Activated CD4-positive, alpha-beta T cell treated with anti-CD3 and anti-CD28 coated beads, Interleukin-2, amount 50 U/mL, for 1 hour (primary cell): ENCODE results near the gene CDH4.

ENCODE experiments used
- DNase-seq: peaks from one replicate; pipeline ENCODE4 v3.0.0-alpha.2; 2020

CDH4 gene

DNA sequence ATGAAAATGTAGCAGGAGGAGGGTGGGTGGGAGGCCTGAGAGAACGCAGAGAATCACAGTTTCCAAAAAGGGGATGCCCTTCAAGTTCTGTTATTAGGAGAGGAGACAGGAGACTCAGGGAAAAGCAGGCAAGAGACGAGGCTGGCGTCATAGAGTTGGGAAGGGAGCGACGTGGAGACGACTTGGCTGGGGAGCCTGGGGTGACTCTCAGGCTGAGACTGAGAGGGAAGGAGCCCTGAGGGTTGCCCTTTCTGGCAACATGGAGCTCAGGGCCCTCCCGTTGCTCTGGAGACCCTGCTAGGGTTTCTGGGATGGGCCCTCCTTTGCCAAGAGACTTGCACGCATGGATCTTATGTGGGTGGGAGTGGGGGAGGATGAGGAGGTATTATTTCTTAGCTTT lies 108.9 kb downstream of the CDH4 start:
- no peak for DNase-seq

DNA sequence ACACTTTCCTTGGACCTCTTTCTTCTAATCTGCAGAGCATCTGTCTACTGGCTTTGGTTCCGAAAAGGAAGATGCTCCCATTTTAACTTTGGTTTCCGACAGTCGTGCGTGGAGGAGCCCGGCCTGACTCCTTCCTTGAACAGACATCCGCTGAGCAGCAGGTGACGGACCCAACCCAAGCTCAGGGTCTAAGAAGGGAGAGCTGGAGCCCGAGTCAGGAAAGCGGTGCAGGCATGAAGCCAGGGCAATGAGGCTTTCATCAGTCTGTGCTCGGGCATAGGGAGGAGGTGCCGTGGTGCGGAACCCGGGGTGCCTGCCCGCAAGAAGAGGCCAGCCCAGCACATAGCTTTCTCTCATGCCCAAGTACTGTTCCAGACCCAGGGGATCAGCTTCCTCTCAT lies 109.4 kb downstream of the CDH4 start:
- no peak for DNase-seq

DNA sequence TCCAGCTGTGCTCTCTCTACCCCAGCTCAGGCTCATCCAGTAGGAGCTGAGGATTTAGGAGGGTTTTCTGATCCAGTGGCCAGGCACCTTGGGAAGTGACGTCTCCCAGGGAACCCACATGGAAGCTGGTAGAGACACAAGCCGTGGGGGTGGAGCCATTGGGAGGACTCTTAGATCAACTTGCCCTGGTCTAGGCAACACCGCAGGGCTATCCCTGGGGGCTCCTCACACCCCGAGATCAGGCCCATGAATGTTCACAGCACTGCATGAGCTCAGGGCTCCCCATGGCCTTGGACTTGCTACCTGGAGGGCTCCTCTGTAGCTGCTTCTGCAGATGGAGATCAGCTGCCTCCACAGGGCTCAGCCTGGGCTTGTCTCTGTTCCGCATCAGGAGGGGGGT lies 112.1 kb downstream of the CDH4 start:
- DNase-seq: no peak

DNA sequence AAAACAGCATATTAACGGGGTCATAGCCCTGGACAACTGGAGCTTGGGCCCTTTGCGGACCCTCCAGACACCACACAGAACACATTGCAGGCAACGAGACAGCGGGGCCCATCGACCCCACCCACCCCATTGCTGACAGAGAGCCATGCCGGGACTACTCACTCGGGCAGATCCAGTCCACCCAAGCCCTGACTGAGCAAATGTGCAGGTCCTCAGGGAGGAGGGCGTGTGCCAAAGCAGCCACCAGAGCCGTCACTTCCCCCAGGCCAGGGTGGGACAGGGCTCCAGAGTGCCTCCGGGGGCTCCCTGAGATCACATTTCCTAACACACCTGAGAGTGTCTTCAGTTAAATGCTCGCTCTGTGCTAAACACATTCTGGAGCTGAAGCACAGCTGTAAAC lies 114.9 kb downstream of the CDH4 start:
- DNase-seq: no peak

DNA sequence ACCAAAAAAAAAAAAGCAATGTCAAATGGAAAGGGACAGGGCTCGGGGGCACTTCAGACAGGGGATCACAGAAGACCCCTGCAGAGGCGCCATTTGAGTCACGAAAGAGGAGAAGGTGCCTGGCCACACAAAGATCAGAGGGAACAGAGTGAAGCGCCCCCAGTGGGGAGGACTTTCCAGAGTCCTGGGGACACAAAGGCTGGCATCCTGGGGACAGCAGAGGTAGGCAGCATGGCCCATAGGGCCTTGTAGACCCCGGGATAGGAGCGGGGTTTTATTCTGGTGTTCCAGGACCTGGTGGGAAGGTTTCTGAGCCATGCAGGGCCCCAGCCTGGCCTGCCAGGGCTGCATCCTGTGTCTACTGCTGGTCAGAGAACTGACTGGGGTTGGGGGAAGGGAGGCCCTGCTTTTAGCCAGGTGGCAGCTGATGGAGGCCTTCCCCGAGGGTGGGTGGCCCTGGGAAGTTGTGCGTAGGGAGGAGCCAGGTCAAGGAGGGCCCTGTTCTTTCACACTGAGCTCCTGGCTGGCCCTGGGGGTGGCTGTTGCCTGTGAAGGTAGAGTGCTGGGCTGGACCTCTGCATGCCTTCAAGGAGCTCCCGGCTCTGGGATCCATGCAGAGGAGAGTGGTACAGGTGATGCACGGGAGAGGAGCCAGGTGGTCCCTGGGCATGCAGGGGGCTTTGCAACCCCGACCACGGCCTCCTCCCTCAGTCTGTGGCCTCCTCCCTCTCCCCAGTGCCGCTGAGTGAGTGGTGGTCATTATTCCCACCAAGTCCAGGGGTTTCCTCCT lies 117.9 kb downstream of the CDH4 start:
- no peak for DNase-seq

DNA sequence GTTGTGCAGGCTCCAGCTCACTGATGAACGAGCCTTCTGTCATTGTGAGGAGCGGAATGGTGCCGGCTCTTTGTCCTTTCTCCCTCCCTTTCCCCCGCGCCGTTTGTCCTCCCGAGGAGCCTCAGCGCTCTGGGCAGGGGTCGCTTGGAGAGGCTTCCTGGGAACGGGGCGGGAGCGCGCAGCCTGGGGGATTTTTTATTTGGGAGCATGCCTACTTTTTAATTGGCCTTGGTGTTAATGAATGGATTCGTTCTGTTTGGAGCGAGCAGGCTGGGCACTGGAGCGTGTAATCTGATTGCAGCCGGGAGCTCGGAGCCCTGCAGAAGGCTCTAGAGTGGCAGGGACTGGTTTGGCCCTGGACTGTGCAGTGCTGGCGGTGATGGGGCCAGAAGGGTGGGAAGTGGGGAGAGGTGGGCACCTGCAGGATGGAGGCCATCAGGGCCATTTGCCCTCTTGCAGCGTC lies 118.8 kb downstream of the CDH4 start:
- no peak for DNase-seq

DNA sequence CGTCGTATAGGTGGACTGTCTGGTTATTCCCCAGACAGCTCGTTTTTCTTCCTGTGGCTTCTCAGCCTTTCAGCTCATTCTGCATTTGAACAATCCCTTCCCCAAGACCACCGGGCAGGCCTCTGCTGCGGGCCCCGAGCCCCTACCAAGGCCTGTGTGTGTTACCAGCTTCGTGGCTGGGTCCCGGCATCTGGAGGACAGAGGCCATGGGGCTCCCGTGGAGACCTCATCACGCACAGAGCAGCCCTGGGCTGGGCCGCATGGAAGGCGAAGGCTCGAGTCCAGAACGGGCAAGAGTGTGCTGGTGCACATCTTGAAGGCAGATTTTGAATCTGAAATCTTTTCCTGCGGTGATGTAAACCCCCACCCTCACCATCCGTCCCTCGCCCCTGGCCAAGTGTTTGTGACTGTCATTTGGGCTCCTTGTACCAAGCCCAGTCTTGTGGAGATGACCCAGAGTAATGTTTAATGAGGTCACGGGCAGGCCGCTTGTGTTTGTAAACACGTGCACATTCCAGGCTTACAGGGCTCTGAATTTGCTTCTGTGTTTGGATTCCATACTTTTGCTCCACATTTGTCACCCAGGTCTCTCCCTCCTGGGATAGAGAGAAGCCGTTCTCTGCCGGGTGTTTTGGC lies 119.6 kb downstream of the CDH4 start:
- no peak for DNase-seq

DNA sequence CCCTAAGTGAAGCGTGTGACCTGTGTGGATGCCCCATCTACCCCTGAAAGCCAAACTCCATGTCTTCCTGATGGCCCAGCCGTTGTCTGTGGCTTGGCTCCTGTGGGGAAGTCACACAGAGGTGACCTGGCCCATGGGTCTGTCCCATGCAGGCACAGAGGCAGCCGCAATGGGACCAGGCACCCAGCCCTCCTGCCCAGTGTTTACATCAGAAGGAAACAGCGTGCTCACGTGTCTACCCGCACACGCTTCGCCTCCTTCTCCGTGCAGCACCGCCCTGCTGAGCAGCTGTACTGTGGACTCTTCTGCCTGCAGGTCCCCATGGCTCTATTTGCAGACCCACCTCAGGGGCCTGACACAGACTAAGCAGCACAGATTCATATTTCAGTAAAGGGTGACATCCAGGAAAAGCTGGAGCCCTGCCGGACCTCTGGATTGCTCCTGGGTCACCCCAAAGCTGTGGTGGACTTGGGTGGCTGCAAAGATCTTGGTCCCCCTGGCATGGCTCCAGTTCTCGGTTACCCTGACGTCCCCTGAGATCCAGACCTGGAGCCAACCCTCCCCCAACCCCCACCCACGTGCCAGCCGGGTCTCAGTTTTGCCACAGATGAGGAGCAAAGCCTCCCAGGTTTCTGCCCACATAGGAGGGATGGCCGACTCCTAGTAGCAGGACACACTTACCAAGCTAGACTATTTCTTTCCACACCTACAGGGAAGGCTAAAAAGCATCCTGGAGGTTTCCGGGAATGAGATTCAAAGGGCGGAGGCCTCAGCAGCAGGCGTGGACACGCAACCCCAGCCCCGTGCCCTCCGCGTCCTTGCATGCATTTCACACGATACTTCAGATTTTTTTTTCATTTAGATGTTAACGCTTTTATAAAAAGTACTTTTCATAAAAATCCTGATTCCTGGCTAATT lies 120.3 kb downstream of the CDH4 start:
- DNase-seq: no peak

DNA sequence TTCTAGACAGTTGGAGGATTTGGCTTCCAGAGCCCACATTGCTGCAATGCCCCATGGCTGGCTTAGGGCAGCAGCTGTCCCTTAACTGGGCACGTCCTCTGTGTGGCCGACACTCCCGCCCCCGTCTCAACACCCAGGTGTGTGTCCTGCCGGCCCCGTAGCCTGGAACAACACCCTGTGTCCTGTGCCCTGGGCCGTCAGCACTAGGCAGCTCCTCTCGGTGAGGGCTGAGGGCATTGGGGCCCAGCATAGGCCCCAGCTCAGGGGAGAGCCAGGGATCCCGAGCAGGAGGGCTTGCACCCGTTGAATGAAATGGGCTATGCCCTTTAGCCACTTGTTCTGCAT lies 121.0 kb downstream of the CDH4 start:
- DNase-seq: no peak

DNA sequence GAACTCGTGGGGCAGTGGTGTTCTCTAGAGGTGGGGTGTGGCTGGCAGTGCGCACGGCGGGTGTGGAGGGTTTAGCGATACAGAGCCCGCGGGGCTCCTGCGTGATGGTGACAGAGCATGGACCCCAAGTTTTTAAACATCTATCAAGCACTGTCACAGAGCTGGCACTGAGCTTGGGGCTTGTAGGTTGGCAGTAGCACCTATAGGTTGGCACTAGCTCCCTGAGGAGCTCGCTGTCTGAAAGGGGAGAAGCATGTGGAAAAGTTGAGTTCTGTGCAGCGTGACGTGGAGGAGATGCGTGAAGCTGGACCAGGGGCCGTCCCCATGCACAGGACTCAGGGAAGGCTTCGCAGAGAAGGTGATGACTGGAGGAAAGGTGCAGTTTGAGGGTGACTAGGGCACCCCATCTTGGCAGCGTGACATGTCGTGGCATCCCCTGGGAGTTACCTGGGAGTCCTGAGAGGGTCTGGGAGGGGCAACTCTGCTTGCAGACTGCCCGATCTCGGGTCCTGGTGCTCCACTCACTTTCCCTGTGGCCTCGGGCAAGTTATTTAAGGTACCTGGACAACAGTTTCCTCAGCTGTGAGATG lies 122.0 kb downstream of the CDH4 start:
- DNase-seq: no peak

DNA sequence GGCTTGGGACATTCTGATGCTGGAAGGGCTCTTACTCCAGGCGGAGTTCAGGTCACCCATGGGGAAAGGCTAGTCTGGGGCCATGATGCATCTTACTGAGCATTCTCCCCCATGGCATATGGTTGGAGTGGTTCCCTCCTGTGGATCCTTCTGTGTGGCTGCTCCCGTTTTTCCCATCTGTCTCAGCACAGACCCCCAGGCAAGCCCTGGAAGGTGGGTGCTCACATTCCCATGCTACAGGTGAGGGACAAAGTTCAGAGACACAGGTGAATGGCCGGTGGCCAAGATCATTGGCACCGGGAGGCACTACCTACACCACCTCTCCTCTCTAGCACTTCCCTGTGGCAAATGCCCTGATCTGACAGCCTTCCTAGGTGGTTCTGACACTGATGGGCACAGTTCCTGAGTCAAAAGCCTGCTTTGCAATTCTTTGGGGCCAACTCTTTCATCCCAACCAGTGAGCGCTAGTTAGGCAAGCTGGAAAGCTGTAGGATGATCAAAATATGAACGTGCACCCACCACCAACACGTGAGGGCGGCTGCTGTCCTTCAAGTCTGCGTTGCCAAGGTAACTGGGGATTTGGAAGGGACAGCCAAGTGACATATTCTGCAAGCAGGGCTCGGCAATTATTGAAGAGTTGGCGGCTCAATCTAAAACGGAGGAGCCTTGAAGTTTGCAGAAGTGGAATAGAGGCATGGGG lies 124.6 kb downstream of the CDH4 start:
- DNase-seq: no peak

DNA sequence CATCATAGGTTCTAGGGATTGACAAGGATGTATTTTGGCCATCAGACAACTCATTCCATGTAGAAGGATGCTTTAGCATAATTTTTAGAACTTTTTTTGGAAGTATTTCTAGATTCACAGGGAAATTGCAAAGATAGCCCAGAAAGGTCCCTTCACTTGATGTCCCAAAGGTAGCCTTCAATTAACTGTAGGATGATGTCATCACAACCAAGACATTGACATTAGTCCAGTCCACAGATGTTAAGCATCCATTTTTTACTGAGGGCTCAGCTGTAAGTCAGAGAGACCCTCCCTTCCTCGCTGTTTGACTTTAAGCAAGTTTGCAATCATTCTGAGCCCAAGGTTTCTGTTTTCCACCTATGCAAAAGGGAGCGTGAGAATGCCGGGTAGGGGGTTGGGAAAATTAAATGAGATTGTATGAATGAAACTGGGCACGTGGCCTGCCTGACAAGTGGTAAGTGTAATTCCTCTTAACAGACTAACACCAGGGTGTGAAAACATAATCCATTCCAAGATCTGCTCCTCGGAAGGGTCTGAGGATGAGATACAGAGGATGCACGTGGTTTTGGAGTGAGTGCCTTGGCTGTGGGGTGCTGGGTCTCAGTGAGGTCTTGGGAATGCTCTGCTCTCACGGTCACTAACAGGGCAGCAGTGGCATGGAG lies 126.8 kb downstream of the CDH4 start:
- no peak for DNase-seq

DNA sequence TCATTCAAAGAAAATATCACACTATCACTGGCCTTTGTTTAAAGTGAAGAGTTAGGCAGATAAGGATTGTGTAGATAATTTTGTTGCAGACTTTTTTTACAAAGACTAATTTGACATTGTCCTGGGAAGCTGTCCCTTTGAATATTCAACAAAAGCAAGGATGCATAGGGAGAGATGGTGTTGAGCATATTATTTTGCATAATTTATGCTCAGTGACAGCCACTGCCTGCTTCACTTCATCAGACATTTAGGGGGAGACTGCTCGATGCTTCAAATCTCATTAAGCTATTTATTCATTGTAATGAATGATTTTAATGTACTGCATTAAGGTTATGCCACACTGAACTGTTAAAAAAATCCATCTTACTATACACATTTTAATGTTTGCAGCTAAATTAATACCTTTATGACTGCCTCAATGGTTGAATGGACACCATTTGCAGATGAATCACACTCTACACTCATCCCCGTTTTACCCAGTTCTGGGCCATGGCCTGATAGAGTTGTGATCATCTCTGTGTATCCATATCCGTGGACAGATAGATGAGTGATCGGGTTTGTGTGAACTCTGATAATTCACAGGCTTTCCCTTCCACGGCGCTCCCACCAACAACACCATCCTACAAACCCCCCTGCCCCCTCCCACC lies 128.0 kb downstream of the CDH4 start:
- DNase-seq: no peak

DNA sequence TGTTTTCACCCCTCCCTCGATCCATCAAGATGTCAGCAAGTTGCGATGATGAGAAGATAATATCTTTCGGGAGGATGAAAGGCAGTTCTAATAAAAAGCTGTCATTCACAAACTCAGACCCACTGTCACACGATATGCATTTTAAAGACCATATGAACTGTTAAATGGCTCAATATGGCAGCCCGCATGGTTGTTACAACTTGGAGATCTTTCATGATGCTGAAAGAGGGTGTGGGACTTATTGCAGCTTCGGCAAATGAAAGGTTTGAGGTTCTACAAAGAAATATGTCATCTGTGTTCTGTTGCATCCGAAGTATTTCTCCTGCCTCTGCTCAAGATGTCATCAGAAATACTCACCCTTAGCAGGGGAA lies 128.5 kb downstream of the CDH4 start:
- no peak for DNase-seq

DNA sequence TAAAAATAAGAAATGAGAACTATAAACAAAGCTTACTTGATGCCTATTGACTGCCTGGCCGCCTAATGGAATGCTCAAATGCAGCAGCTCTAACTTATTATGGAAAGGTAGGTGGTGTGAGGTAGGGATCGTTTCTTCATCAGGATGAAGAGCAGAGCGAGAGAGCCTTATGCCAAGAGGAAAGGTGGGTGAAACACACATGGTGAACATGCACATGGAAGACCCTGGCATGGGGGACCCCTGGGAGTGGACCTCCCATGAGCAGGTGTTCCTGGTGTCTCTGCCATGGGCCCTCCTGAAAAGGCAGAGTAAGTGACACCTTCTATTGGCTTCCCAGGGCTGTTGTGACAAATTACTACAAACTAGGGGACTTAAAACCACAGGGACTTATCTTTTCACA lies 130.1 kb downstream of the CDH4 start:
- DNase-seq: no peak

DNA sequence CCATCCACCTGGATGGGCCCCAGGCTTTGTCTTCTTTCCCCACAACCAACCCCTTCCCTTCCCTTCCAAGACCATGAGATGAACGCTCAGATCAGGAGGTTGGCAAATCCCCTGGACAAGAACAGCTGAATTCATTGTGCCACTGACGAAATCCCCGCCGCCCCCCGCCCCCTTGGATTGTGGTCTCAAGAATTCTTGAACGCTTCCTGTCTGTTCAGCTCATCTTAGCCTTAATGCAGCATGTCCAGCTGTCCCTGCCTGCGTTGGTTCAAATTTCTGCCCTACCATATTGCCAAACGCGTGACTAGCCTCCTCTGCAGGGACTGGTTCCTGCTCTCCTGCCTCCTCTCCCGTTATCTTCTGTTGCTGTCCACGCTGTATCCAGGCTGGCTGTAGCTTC lies 133.2 kb downstream of the CDH4 start:
- no peak for DNase-seq

DNA sequence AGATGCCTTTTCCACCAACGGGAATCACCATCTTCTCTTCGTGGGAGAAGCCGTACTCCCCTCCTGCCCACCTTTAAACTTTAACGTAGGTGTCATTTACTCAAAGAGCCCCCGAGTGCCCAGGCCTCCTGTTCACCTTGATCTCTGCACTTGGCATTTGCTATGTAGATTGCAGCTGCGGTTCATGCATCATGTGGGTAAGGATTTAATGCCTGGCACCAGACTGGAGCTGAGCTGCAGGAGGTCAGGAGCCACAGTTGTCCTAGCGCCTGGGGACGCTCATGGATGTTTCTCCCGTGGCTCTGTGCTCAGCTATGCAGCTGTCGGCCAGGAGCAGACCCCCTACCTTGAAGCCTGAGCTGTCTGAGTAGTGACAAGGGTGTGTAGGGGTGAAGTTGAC lies 133.7 kb downstream of the CDH4 start:
- no peak for DNase-seq

DNA sequence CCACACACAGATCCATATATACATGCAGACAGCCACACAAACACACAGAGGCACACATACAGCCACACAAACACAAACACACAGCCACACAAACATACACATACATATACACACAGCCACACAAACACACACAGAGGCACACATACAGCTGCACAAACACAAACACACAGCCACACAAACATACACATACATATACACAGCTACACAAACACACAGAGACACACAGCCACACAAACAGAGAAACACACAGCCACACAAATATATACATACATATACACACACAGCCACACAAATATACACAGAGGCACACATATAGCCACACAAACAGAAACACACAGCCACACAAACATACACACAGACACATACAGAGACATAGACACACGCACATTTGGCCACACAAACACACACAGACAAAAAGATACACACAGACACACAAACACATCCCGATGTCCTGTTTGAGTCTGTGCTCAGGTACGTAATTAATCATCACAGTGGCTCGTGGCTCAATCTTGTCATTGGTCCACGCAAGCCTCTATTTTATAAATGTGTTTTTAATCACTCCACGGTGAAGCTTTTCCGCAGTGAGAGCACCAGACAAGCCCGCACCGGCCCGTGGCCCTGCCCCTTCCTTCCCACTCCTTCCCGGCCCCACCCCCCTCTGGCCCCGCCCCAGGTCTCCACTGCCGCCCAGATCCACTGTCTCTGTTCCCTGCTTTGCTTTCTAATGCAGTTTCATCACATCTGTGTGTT lies 135.3 kb downstream of the CDH4 start:
- no peak for DNase-seq

DNA sequence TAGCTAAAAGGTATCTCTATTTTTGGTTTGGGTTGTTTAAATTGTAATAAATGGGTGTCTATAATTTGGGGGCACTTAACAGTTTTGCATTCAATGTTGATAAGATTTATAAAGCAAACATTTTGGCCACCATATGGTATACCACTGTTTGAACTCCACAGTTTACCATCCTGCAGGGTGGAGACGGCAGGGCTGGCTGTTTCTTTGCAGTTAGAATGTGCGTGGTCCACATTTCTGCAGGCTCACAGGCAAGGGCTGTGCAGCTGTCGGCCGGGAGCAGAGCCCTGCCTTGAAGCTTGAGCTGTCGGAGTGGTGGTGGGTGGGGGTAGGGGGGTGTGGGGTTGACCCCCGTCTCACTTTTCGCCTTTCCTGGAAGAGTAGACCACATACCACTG lies 135.9 kb downstream of the CDH4 start:
- DNase-seq: no peak

DNA sequence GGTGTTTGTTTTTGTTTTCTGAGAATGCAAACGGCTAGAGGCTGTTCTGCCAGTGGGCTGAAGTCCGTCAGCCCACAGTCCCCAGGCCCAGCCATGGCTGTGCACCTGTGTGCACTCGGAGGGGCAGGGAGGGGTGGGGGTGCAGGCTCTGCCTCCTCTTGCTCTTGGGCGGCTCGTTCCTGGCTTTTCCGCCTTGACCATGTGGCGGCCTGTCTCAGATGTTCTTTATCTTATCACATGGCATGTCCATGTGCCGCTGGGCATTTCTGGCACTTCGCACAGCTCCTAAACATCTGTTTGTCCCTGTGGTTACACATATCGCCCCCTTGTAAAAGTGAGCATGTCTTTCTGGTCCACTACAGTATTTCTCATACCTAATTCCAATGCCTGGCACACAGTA lies 137.0 kb downstream of the CDH4 start:
- DNase-seq: no peak

DNA sequence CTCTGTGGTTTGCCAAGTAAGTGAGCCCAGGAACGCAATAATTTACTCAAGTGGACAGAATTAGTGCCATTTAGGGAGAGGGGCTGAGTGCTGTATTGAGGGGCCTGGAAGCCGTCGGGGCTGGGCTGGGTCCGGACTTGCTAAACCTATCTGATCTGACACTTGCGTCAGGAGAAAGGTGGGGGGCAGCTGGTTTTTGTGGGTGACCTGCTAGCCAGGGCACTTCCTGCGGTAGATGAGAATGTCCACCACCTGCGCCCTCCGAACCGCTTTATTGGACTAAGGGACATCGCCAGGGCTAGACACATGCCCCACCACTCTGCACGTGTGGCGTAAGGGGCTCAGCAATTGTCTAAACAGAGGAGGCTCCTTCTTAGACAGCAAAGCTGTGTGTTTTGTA lies 139.1 kb downstream of the CDH4 start:
- DNase-seq: no peak
